Karpas-422 (cell line): ENCODE data around the gene HES4. TPM values are rescaled to one million over a fixed set of nuclear protein-coding genes. Genes with fewer than 3 reads are reported as not detected.

Source experiments
- DNase-seq: peaks from one replicate; pipeline ENCODE4 v3.0.0-alpha.2; 2015
- H2AFZ ChIP-seq: fragments of 200-600 bp; sonication (generic); 2 replicates; pipeline ENCODE4 v1.6.1; 2014; ENCODE audit warnings: antibody characterized with exemption, low read length, mixed read lengths
- H3K27ac ChIP-seq: fragments of 200-600 bp; sonication (generic); 2 replicates; pipeline ENCODE4 v1.5.1; 2014; ENCODE audit warnings: mild to moderate bottlenecking, low read length, moderate library complexity
- H3K27me3 ChIP-seq: fragments of 200-600 bp; sonication (generic); 2 replicates; pipeline ENCODE4 v1.6.1; 2014; ENCODE audit warnings: low read length, mixed read lengths
- H3K36me3 ChIP-seq: fragments of 200-600 bp; sonication (generic); 2 replicates; pipeline ENCODE4 v1.6.1; 2014; ENCODE audit warnings: low read length, mixed read lengths; ENCODE audit not compliant: insufficient read depth
- H3K4me1 ChIP-seq: fragments of 200-600 bp; sonication (generic); 2 replicates; pipeline ENCODE4 v1.6.1; 2014; ENCODE audit warnings: mild to moderate bottlenecking, low read length, mixed read lengths
- H3K4me2 ChIP-seq: fragments of 200-600 bp; sonication (generic); 2 replicates; pipeline ENCODE4 v1.6.1; 2014; ENCODE audit warnings: low read length, low read depth, mild to moderate bottlenecking; ENCODE audit not compliant: poor library complexity, severe bottlenecking
- H3K4me3 ChIP-seq: fragments of 200-600 bp; sonication (generic); 2 replicates; pipeline ENCODE4 v1.5.1; 2014; ENCODE audit warnings: mild to moderate bottlenecking, antibody characterized with exemption, low read length, mixed read lengths
- H3K79me2 ChIP-seq: fragments of 200-600 bp; sonication (generic); 2 replicates; pipeline ENCODE4 v1.6.1; 2014; ENCODE audit warnings: mild to moderate bottlenecking, low read length, mixed read lengths
- H3K9ac ChIP-seq: fragments of 200-600 bp; sonication (generic); 2 replicates; pipeline ENCODE4 v1.6.0; 2014; ENCODE audit warnings: low read length
- H3K9me2 ChIP-seq: fragments of 200-600 bp; sonication (generic), shearing (Covaris generic); replicated peaks from 2 replicates; pipeline ENCODE4 v1.6.0; 2014; ENCODE audit warnings: mild to moderate bottlenecking, low read length, moderate library complexity; ENCODE audit not compliant: insufficient read depth
- H3K9me3 ChIP-seq: fragments of 300-700, 200-600 bp; sonication (generic); 2 replicates; pipeline ENCODE4 v1.6.1; 2014; ENCODE audit warnings: low read length, mixed read lengths
- H4K20me1 ChIP-seq: fragments of 200-600 bp; sonication (generic); 2 replicates; pipeline ENCODE4 v1.6.1; 2014; ENCODE audit warnings: mild to moderate bottlenecking, antibody characterized with exemption, low read length, low read depth; ENCODE audit not compliant: insufficient read depth
- total RNA-seq: library from RNA; depleted of rRNA; stranded (reverse); fragments of >200 nt; shearing (Covaris generic); gene quantifications from 2 replicates; pipeline ENCODE4 v1.2.3, GENCODE V29; 2014; ENCODE audit warnings: low replicate concordance

HES4 gene
- total RNA-seq, 1 experiment from 2014 or later = not detected

GRCh38 chr1:1037366-1038327 lies 37.8 kb upstream of the HES4 start:
- peaks cover 11% of the 10 kb centered on the region for H3K4me1 ChIP-seq
- H2AFZ ChIP-seq = no peak overlapping the region
- no peaks in the 10 kb centered on the region for H3K27me3 ChIP-seq
- H3K4me2 ChIP-seq = no peak overlapping the region
- H3K27ac ChIP-seq = no peak overlapping the region
- no peak overlapping the region for H3K4me3 ChIP-seq
- peaks cover 40% of the 10 kb centered on the region; the same call in 1 of the 2 replicates for H4K20me1 ChIP-seq
- no peaks in the 10 kb centered on the region for H3K9me3 ChIP-seq
- H3K9ac ChIP-seq = no peak overlapping the region
- no peaks in the 10 kb centered on the region for H3K79me2 ChIP-seq
- H3K36me3 ChIP-seq = no peaks in the 10 kb centered on the region
- H3K9me2 ChIP-seq = no peaks in the 10 kb centered on the region
- peak; percentile 55 for DNase-seq

GRCh38 chr1:1035291-1035943 lies 35.5 kb upstream of the HES4 start:
- peaks cover 16% of the 10 kb centered on the region for H3K4me1 ChIP-seq
- H3K27me3 ChIP-seq = no peaks in the 10 kb centered on the region

GRCh38 chr1:1034439-1034781 lies 34.5 kb upstream of the HES4 start:
- peaks cover 43% of the 10 kb centered on the region; the same call in 1 of the 2 replicates for H4K20me1 ChIP-seq
- peaks cover 14% of the 10 kb centered on the region for H3K4me1 ChIP-seq
- no peak overlapping the region for H3K4me2 ChIP-seq
- no peaks in the 10 kb centered on the region for H3K79me2 ChIP-seq
- no peak overlapping the region for H3K4me3 ChIP-seq
- H3K9me3 ChIP-seq = no peaks in the 10 kb centered on the region
- H3K9me2 ChIP-seq = no peaks in the 10 kb centered on the region
- no peaks in the 10 kb centered on the region for H3K36me3 ChIP-seq
- H3K9ac ChIP-seq = no peak overlapping the region
- no peak overlapping the region for H3K27ac ChIP-seq
- no peak overlapping the region for H2AFZ ChIP-seq
- no peak for DNase-seq
- no peaks in the 10 kb centered on the region for H3K27me3 ChIP-seq

More at GRCh38 chr1:1035291-1035943, 35.5 kb upstream of the HES4 start:
- Histone ChIP-seq H2AFZ (no peak overlapping the region), H3K36me3 (no peaks in the 10 kb centered on the region), H3K4me3 (no peak overlapping the region), H3K27ac (no peak overlapping the region), H4K20me1 (peaks cover 50% of the 10 kb centered on the region; the same call in 1 of the 2 replicates), H3K4me2 (no peak overlapping the region), H3K9me3 (no peaks in the 10 kb centered on the region), H3K9me2 (no peaks in the 10 kb centered on the region), H3K79me2 (no peaks in the 10 kb centered on the region), H3K9ac (no peak overlapping the region)
- no peak for DNase-seq

- Histone ChIP-seq H4K20me1 (peaks cover 40% of the 10 kb centered on the region; the same call in 1 of the 2 replicates), H3K9ac (no peak overlapping the region), H2AFZ (no peak overlapping the region), H3K27ac (no peak overlapping the region), H3K4me1 (peaks cover 14% of the 10 kb centered on the region), H3K36me3 (no peaks in the 10 kb centered on the region), H3K4me2 (no peak overlapping the region), H3K79me2 (no peaks in the 10 kb centered on the region), H3K27me3 (no peaks in the 10 kb centered on the region), H3K4me3 (no peak overlapping the region), H3K9me3 (no peaks in the 10 kb centered on the region), H3K9me2 (no peaks in the 10 kb centered on the region)
- DNase-seq = no peak
These were observed 34.0 kb upstream of the HES4 start for GRCh38 chr1:1033731-1034438.

- Histone ChIP-seq H2AFZ (no peak overlapping the region), H3K9ac (peak overlapping the region; percentile 35), H3K4me1 (peaks cover 14% of the 10 kb centered on the region), H3K27me3 (no peaks in the 10 kb centered on the region), H3K4me2 (peak overlapping the region; percentile 61), H3K79me2 (no peaks in the 10 kb centered on the region), H4K20me1 (peaks cover 34% of the 10 kb centered on the region; the same call in 1 of the 2 replicates), H3K36me3 (no peaks in the 10 kb centered on the region), H3K9me2 (no peaks in the 10 kb centered on the region), H3K4me3 (peak overlapping the region; percentile 51; the same call in 1 of the 2 replicates), H3K9me3 (no peaks in the 10 kb centered on the region), H3K27ac (no peak overlapping the region)
- DNase-seq = peak; percentile 98
These were observed 33.2 kb upstream of the HES4 start for GRCh38 chr1:1033009-1033587.

- H4K20me1 ChIP-seq = peaks cover 27% of the 10 kb centered on the region; the same call in 1 of the 2 replicates
- peak overlapping the region; percentile 44 for H3K4me2 ChIP-seq
- DNase-seq = no peak
- no peak overlapping the region for H3K9ac ChIP-seq
- H3K4me1 ChIP-seq = peaks cover 14% of the 10 kb centered on the region
- no peaks in the 10 kb centered on the region for H3K9me2 ChIP-seq
- H3K79me2 ChIP-seq = no peaks in the 10 kb centered on the region
- no peaks in the 10 kb centered on the region for H3K27me3 ChIP-seq
- no peaks in the 10 kb centered on the region for H3K9me3 ChIP-seq
- no peak overlapping the region; the same call in 1 of the 2 replicates for H3K4me3 ChIP-seq
- no peak overlapping the region for H2AFZ ChIP-seq
- no peak overlapping the region for H3K27ac ChIP-seq
- no peaks in the 10 kb centered on the region for H3K36me3 ChIP-seq
These were observed 32.5 kb upstream of the HES4 start for GRCh38 chr1:1032424-1032823.

GRCh38 chr1:1031659-1032235 lies 31.9 kb upstream of the HES4 start:
- no peak overlapping the region for H3K27ac ChIP-seq
- no peak overlapping the region for H3K4me2 ChIP-seq
- H3K27me3 ChIP-seq = no peaks in the 10 kb centered on the region
- no peak overlapping the region for H3K4me3 ChIP-seq
- no peak overlapping the region for H3K9ac ChIP-seq
- no peaks in the 10 kb centered on the region for H3K9me2 ChIP-seq
- no peak overlapping the region for H2AFZ ChIP-seq
- H3K4me1 ChIP-seq = peaks cover 14% of the 10 kb centered on the region
- no peaks in the 10 kb centered on the region for H3K79me2 ChIP-seq
- no peaks in the 10 kb centered on the region for H3K36me3 ChIP-seq
- H3K9me3 ChIP-seq = no peaks in the 10 kb centered on the region
- peaks cover 21% of the 10 kb centered on the region; the same call in 1 of the 2 replicates for H4K20me1 ChIP-seq
- no peak for DNase-seq
